Nasal cavity respiratory epithelium epithelial cell of viscerocranial mucosa (primary cell): ENCODE data around the gene POLA2. TPM values are rescaled to one million over a fixed set of nuclear protein-coding genes. Genes with fewer than 3 reads are reported as not detected.

Experiments
- total RNA-seq: library from RNA; depleted of rRNA; stranded (reverse); fragments of >200 nt; gene quantifications from 2 replicates; pipeline ENCODE4 v1.2.3, GENCODE V29; 2014

The POLA2 gene
- 1.0 and 3.6 TPM in 2 replicates for total RNA-seq

GRCh38 chr11:65261591-65262380 is at the start of gene POLA2:
Gene POLA2, plus strand, starts transcription at chr11:65261962. Its CDS starts 331 bp downstream, at chr11:65262293.

DNA sequence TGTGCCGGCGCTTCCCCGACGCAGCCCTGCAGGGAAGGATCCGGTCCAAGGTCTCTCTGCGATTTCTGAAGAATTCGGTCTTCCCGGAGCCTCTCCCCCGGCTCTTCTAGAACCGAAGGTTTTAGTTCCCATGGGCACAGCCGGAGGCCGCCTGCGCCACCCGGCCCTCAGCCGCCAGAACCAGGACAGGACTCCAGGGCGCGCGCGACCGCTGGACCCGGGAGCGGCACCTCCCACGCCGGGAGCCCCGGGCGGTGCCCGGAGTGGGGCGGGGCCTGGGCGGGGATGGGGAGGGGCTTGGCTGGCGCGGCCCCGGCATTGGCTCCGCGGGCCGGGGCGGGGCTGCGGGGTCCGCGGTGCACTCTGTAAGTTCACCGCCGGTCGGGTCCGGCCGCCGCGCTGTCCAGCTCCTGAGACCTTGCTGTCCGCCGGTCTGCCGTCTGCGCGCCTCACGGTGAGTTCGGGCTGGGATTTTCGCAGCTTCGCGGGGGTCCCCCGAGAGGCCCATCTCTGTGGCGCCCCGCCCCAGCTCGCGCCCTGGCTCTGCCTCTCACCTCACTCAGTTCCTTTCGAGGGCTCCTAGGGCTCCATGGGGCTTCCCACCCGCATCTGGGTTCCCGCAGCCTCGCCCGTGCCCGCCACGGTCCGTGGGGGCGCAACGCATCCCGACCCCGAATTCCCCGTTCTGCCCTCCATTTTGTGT is 52.9 kb downstream of the POLA2 start, which contains the start of gene CDC42EP2:
Gene CDC42EP2 (plus strand): TSS at position 366 of the 703 bp plus-strand sequence. CDS start 6,033 bp downstream, outside the sequence.

Other genes starting within 250 kb of the POLA2 start
- 60.5 and 67.8 TPM in 2 replicates for gene ARL2, start 247.8 kb upstream of the POLA2 start, total RNA-seq
- gene SNX15, start 234.5 kb upstream of the POLA2 start, total RNA-seq = 14.6 and 19.8 TPM in 2 replicates
- 10.1 and 12.0 TPM in 2 replicates for gene SAC3D1, start 220.8 kb upstream of the POLA2 start, total RNA-seq
- 5.8 and 7.2 TPM in 2 replicates for gene NAALADL1, start 203.4 kb upstream of the POLA2 start, total RNA-seq
- under 0.01 and 0.14 TPM in 2 replicates for gene CDCA5, start 177.9 kb upstream of the POLA2 start, total RNA-seq
- gene ZFPL1, start 177.7 kb upstream of the POLA2 start, total RNA-seq = 41.0 and 64.6 TPM in 2 replicates
- gene VPS51, start 165.7 kb upstream of the POLA2 start, total RNA-seq = 97.1 and 98.5 TPM in 2 replicates
- 21.9 and 24.6 TPM in 2 replicates for gene TM7SF2, start 150.1 kb upstream of the POLA2 start, total RNA-seq
- 11.1 and 22.2 TPM in 2 replicates for gene ZNHIT2, start 144.3 kb upstream of the POLA2 start, total RNA-seq
- gene FAU, start 139.8 kb upstream of the POLA2 start, total RNA-seq = 177 and 362 TPM in 2 replicates
- 30.1 and 48.9 TPM in 2 replicates for gene MRPL49, start 139.6 kb upstream of the POLA2 start, total RNA-seq
- gene SYVN1, start 127.4 kb upstream of the POLA2 start, total RNA-seq = 24.9 and 39.7 TPM in 2 replicates
- not detected in 2 replicates for gene SPDYC, start 91.7 kb upstream of the POLA2 start, total RNA-seq
- gene CAPN1, start 80.0 kb upstream of the POLA2 start, total RNA-seq = 130 and 324 TPM in 2 replicates
- gene CDC42EP2, start 52.9 kb downstream of the POLA2 start, total RNA-seq = 3.8 and 6.0 TPM in 2 replicates
- gene DPF2, start 71.9 kb downstream of the POLA2 start, total RNA-seq = 22.9 and 35.4 TPM in 2 replicates
- under 0.01 TPM in 2 replicates for gene TIGD3, start 92.8 kb downstream of the POLA2 start, total RNA-seq
- gene SLC25A45, start 120.7 kb downstream of the POLA2 start, total RNA-seq = 0.57 and 0.68 TPM in 2 replicates
- gene FRMD8, start 124.7 kb downstream of the POLA2 start, total RNA-seq = 21.5 and 76.2 TPM in 2 replicates
- 50.2 and 178 TPM in 2 replicates for gene NEAT1, start 160.8 kb downstream of the POLA2 start, total RNA-seq
- 8,083 and 19,144 TPM in 2 replicates for gene MALAT1, start 237.1 kb downstream of the POLA2 start, total RNA-seq